DND-41 (cell line): ENCODE measurements around the gene WDR53.

ENCODE experiments used
- CTCF ChIP-seq: IDR thresholded peaks from 2 replicates; pipeline ENCODE4 v1.5.1; 2012; ENCODE audit warnings: borderline replicate concordance, low read length, moderate library complexity, mild to moderate bottlenecking; ENCODE audit not compliant: poor library complexity, severe bottlenecking; ENCODE audit errors: extremely low read depth
- EZH2 ChIP-seq: IDR thresholded peaks from 3 replicates; pipeline ENCODE4 v1.6.1; 2012; ENCODE audit warnings: borderline replicate concordance, low read depth, mild to moderate bottlenecking, moderate library complexity, low read length, inconsistent platforms; ENCODE audit not compliant: severe bottlenecking

GRCh38 chr3:196525141-196525540 is 43.2 kb downstream of the WDR53 start:
- TF ChIP-seq CTCF (no peak), EZH2 (no peak)
